Measurements from ENCODE around the gene SLC10A3. TPM values are rescaled to one million over a fixed set of nuclear protein-coding genes. Genes with fewer than 3 reads are reported as not detected.

Gene SLC10A3
- total and polyA plus RNA-seq, 2 donors (not counting 3 experiments of a cell fraction or from before 2014, with no cell fraction given), result 21.9 to 22.6 TPM

- dilution Hi-C loops (cut with MboI; ENCODE audit: extremely low pct_ligation_motif_present, low sequenced_read_pairs), result no loop called here
- no TSS peak for BruUV-seq (replicated peaks)
- H3K79me2 ChIP-seq (ENCODE audit: control insufficient read depth, insufficient read depth, low read length), result peaks cover 10% of the 10 kb centered on the region
- no peaks in the 10 kb centered on the region for H3K9me1 ChIP-seq (replicated peaks; ENCODE audit: control insufficient read depth, extremely low read depth, insufficient read depth, low read length)
- H3K9me3 ChIP-seq (replicated peaks; ENCODE audit: control insufficient read depth, insufficient read depth, low read length), result no peaks in the 10 kb centered on the region
- no peaks in the 10 kb centered on the region for H3K27me3 ChIP-seq (ENCODE audit: control insufficient read depth in 2 of 2, insufficient read depth in 2 of 2, low read length in 2 of 2)
- H3K4me3 ChIP-seq (replicated peaks in 1 of 3; ENCODE audit: insufficient read depth in 1 of 3, low read depth in 1 of 3, low read length in 3 of 3), result peak within 1 kb of the TSS; percentile 37 to 51 (median 46)
- DNase-seq (ENCODE audit: low read depth, low spot score) (peak; percentile 15), FAIRE-seq (peak; percentile 84)
- no peaks in the 10 kb centered on the region for H4K20me1 ChIP-seq (replicated peaks; ENCODE audit: control insufficient read depth, extremely low read depth, insufficient read depth, low read length)
- H3K9ac ChIP-seq (replicated peaks; ENCODE audit: extremely low read depth, insufficient read depth, low read length), result peak within 1 kb of the TSS; percentile 36
- H3K4me2 ChIP-seq (ENCODE audit: insufficient read depth, low read length), result peak within 1 kb of the TSS; percentile 57
- H3K36me3 ChIP-seq (ENCODE audit: control insufficient read depth in 2 of 2, extremely low read depth in 1 of 2, insufficient read depth in 2 of 2, low read length in 2 of 2), result no peaks in the 10 kb centered on the region
- no peak within 1 kb of the TSS for H3K27ac ChIP-seq (ENCODE audit: insufficient read depth, low read depth, low read length)
- POLR2A ChIA-PET, result interaction anchor here (0.5 to 1.2 kb wide), 2 partner anchors 8 to 11 kb away, joined by 3 to 5 read pairs; partner anchors contain the start of gene LAGE3
- H3K4me1 ChIP-seq (ENCODE audit: control insufficient read depth, extremely low read depth, insufficient read depth, low read length), result peaks cover 3% of the 10 kb centered on the region
- TF ChIP-seq GATA2 (IDR thresholded peaks at IDR 0.05; ENCODE audit: insufficient read depth, insufficient read length, low read depth, low read length), result no peak
- no peak for TF ChIP-seq FOS (IDR thresholded peaks at IDR 0.05; ENCODE audit: borderline replicate concordance, insufficient read depth, low read length)
- no peak for TF ChIP-seq MYC (IDR thresholded peaks at IDR 0.05; ENCODE audit: low read depth, low read length)
- no peak for TF ChIP-seq EZH2 (IDR thresholded peaks at IDR 0.05; ENCODE audit: borderline replicate concordance, low read depth, low read length, severe bottlenecking)
- TF ChIP-seq POLR2A (IDR thresholded peaks at IDR 0.05; ENCODE audit: low read depth, low read length), result no peak
- TF ChIP-seq POLR2AphosphoS5 (IDR thresholded peaks at IDR 0.05; ENCODE audit: insufficient read depth, low read depth, low read length), result no peak
- no peak for TF ChIP-seq JUN (IDR thresholded peaks at IDR 0.05; ENCODE audit: borderline replicate concordance, insufficient read depth, insufficient read length, low read depth)
- CTCF ChIA-PET, result interaction anchor here (1.4 to 2.0 kb wide), 2 partner anchors 10 to 40 kb away, joined by 4 to 7 read pairs; no protein-coding TSS in a partner anchor
- H2AFZ ChIP-seq (ENCODE audit: low read depth, low read length), result peak within 1 kb of the TSS; percentile 56
- intact Hi-C loops (cut with micrococcal nuclease), result no loop called here
Observed at GRCh38 chrX:154486396-154487207, 3.8 kb downstream of the SLC10A3 start, which contains the start of gene UBL4A. Gene UBL4A, minus strand, starts transcription at chrX:154486615. Its CDS starts 31 bp downstream, at chrX:154486584.
